HG03135 (cell line): ENCODE measurements around the gene SMIM43.

ENCODE experiments used
- ATAC-seq: cut with Tn5 transposase; IDR thresholded peaks from one replicate; pipeline ENCODE4 v1.9.1; 2021; ENCODE audit warnings: mild to moderate bottlenecking, moderate library complexity; ENCODE audit not compliant: unreplicated experiment

SMIM43 gene

DNA sequence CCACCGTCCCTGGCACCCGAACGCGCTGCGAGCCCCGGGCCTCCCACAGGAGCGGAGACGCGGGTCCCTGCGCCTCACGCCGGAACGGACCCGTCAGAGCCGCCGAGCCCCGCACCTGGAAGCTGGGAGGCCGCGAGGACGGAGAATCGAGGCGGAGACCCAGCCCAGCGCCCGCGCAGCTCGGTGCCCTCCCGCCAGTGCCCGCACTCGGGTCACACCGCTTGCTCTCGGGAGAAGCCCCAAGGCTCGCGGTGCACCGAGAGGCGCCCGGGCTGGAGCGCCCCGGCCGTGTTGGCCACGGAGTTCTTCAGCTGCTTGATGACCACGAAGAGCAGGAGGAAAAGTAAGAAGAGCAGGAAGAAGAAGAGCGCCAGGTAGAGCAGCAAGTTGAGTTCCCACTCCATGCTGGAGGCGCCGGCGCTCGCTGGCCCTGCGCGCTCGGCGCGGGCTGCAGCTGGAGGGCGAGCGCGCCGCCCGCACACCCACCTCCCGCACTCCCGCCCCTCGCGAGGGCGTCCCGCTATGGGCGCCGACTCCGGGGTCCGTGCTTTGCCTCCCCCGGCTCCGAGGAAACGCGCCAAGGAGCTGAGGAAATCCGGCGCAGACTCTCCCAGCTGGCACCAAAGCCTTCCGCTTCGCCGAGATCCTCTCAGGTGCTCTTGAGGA is at the start of gene SMIM43:
Gene SMIM43 (minus strand): TSS at position 463 of the 666 bp plus-strand sequence. CDS start 59 bp downstream, at position 404.
- ATAC-seq = no peak

DNA sequence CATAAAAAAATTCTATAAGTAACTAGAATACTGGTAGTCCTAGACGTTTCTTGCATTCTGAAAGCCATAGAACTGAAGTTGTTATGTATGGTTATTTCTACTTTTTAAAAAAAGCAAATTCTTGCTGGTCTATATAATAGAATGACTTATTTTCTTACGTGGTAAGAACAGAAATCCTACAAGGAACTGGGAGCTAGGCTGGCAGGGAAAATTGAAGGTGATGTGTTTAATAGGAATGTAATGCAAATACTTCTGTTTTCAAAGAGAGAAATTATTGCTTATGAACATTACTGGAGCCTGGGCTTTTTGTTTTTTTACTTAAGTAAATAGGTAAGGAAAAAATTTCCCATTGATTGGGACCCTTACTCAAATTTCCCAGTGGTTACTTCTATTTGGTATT is 49.8 kb upstream of the SMIM43 start:
- ATAC-seq = no peak

DNA sequence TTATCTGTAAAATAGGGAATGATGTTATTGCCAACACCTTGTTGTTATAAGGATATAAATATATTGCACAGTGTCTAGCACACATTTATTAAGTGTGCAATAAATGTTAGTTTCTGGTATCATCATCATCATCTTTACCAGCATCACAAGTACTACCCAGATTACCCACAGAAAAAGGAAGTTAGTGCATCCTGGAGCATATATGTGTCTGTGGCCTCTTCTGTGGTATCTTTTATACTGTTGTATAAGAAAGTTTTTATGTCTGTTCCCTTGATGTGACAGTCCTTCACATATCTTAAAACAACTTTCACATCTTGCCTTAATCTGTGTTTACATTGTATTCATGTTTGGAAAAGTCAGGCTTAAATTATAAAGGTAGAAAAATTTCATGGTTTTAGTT is 46.2 kb upstream of the SMIM43 start:
- no peak for ATAC-seq

DNA sequence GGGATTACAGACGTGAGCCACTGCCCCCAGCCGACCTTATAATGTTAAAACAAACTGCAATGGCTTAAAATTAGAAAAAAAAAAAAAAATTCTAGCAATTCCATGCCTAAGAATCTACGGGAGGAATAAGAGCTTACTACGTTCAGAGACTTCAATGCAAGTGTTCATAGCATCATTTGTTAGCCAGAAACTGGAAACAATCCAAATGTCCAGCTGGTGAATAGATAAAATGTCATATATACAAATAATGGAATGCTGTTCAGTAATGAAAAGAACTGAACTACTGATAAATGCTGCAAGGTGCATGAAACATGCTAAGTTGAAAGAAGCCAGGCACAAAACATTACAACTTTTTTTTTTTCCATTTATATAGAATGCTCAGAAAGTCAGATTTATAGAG is 41.4 kb upstream of the SMIM43 start:
- ATAC-seq = no peak

DNA sequence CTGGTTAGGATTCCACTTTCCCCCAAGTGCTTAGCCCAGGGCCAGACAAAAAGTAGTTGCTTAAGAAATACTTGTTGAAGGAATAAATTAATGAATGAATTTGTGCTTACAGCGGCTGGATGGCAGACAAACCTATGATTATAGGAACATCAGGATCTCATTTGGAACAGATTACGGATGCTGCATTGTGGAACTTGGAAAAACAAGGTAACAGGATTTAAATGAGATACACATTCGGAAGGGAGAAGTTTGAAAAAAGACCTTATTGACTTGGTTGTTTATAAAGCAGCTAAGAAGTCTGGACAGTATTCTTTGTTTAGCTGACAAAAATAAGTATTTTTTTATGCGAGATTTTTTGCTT is 36.7 kb upstream of the SMIM43 start:
- no peak for ATAC-seq

DNA sequence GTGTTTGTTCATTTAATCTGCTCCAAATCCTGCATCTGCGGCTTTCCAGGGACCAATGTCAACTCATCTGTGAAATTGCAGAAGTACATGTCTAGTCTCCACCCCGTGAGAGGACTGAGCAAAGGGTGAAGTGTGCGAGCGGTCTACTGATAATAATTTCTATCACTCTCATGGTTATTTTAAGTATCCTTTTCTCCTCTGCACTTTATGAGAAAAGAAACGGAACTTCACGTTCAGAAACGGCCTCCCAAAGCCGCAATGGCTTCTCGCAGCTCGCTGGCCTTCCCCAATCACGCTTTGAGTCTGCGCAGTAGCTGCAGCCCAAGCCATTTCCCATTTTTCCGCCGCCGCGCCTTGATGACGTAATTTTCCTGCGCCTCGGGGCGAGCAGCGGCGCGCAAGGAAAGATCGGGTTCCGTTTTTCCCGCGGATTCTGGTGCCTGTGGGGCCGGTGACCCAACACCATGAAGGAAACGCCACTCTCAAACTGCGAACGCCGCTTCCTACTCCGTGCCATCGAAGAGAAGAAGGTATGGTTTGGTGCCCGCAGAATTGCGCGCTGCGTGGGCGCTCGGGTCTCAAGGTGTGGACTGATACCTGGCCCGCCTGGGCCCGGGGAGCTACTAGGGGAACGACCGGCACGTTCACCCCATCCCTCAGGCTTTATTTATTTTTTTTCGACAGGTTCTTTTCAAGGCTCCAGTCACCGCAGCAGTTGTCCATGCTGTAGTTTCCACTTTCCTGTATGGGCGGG is 36.2 kb upstream of the SMIM43 start, which contains the start of gene EXOSC9:
Gene EXOSC9 (plus strand): TSS at position 363 of the 754 bp plus-strand sequence. CDS start 102 bp downstream, at position 465.
- peak; percentile 76 for ATAC-seq

DNA sequence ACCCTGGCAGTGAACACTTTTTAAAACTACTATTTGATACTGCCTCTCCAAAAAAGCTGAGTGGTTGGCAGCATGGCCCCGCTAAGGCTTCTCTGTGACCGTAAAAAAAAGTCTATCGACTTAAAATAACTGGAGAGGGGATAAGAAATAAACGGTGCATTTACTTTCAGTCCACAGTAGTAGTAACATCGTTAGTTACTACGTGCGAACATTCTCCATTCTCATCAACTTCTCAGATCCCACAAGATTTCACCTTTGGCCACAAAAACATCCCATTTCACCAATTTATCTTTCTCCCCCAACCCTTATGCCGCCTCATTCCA is 35.6 kb upstream of the SMIM43 start:
- peak; percentile 26 for ATAC-seq

GRCh38 chr4:121799867-121800501 is 35.0 kb upstream of the SMIM43 start:
- ATAC-seq = no peak

GRCh38 chr4:121799208-121799823 is 34.4 kb upstream of the SMIM43 start:
- no peak for ATAC-seq

DNA sequence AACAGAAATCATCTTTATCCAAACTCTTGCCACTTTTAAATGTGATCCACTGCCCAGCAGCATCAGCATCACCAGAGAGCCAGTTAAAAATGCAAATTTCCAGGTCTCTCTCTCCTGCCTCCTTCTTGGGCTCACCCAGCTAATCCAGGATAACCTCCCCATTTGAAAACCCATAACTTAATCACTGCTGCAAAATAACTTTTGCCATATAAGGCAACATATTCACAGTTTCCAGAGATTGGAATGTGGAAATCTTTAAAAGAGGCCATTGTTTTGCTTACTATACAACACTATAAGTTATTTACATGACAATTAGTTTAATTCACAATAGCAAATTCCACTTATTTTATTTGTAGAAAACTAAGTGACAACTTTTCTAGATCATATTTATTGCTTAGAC is 31.3 kb upstream of the SMIM43 start:
- no peak for ATAC-seq

GRCh38 chr4:121794505-121795188 is 29.7 kb upstream of the SMIM43 start:
- ATAC-seq = no peak

GRCh38 chr4:121792966-121793365 is 28.0 kb upstream of the SMIM43 start:
- no peak for ATAC-seq

- ATAC-seq = no peak
These were observed 26.5 kb upstream of the SMIM43 start for GRCh38 chr4:121791481-121791880.

DNA sequence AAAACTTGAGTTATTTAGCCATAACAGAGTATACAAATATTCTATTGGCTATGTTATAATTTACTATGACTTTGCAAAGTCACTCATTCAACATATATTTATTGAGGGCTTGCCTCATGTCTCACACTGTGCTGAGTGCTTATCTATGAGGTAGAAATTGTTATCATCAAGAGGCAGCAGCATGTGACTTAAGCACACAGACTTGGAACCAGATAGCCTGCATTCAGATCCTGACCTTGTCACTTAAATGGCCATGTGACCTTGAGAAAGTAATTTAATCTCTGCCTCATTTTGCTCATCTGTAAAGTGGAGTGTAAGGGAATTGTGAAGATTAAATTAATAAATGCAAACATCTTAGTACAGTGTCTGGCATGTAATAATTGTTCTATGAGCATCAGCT is 26.0 kb upstream of the SMIM43 start:
- ATAC-seq = no peak

DNA sequence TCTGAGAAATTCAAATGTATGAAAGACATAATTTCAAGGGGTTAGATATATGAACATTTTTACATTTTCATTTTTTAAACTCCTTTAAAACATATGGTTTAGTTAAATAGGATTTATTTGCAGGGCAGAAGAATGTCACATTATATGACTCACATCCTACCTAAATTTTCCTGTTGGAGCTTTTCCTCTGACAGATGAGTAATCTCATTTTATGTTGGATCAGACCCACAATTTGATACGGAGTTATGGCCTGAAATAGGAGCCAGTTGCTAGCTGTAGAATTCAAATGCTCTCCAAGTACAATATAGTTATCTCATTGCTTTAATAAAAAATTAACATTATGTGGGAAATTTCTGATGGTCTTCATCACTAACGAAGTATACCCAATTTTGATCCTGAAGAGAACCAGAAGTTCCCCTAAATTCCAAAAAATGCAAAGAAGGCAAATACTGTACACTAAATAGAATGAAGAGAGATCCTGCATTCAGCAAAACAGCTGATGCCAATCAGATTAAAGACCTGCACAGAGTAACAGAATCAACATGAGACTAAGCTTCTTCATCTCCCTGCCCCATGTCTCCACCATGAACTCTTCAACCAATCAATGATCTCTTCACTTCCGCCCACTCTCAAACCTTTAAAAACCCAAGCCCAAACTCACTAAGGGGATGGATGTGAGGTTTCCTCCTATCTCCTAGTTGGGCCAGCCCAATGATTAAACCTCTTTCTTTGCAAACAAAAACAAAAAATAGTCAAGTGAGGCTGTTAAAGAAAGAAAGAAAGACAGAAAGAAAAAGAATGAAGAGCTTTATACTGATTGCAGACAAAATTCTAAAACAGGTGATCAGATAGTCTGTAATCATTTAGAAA is 25.2 kb upstream of the SMIM43 start:
- no peak for ATAC-seq

GRCh38 chr4:121789455-121789854 is 24.5 kb upstream of the SMIM43 start:
- no peak for ATAC-seq

DNA sequence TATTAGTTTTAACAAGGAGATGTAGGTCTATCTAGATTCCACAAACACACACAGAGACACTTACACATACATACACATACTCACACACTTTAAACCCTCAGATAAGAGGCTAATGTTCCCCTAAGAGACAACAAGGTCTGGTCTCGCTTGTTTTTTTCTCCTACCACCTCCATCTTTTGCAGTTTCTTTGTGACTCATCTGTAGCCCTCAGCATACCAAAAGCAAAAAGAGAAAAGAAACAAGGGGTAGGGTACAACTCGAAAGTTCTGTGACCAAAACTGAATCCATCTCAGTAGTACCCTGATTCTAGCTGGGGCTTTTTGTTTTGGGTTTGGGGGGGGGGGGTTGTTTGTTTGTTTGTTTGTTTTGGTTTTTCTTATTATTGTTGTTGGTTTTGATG is 23.9 kb upstream of the SMIM43 start:
- ATAC-seq = peak; percentile 65

- no peak for ATAC-seq
These were observed 21.3 kb upstream of the SMIM43 start for GRCh38 chr4:121786221-121786620.

- no peak for ATAC-seq
These were observed 20.5 kb upstream of the SMIM43 start for GRCh38 chr4:121785479-121785878.

DNA sequence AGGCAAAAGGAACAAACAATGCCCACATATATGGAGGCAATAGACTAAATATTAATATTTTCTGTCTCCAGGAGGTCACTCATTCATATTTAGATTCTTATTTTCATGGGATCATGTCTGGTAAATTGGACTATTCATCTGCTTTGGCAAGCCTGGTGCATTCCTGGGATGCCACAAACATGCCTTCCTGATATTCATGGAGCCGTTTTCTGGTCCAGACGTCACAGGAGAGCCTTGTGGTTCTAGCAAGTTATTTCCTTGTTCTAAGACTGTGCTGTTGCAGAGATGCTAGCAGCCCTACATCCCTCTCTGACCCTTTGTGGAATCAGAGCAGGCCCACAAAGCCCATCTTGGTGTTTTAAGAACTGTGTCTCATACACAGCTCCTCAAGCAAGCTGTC is 20.0 kb upstream of the SMIM43 start:
- no peak for ATAC-seq
